NCI-H128 (cell line): ENCODE data around the gene SERPINE1.
"Not testable (repeated sequence)": the region's sequence is repeated elsewhere in the genome, so short reads cannot be mapped to it uniquely, and the experiment has no call there.

Experiments
- DNase-seq: peaks from one replicate; lab custom pipeline; 2025; ENCODE audit not compliant: unreplicated experiment; lab: John Stamatoyannopoulos, UW

SERPINE1 gene

GRCh38 chr7:101121991-101122932, 4.6 kb upstream of the SERPINE1 start:
- no peak for DNase-seq

DNA sequence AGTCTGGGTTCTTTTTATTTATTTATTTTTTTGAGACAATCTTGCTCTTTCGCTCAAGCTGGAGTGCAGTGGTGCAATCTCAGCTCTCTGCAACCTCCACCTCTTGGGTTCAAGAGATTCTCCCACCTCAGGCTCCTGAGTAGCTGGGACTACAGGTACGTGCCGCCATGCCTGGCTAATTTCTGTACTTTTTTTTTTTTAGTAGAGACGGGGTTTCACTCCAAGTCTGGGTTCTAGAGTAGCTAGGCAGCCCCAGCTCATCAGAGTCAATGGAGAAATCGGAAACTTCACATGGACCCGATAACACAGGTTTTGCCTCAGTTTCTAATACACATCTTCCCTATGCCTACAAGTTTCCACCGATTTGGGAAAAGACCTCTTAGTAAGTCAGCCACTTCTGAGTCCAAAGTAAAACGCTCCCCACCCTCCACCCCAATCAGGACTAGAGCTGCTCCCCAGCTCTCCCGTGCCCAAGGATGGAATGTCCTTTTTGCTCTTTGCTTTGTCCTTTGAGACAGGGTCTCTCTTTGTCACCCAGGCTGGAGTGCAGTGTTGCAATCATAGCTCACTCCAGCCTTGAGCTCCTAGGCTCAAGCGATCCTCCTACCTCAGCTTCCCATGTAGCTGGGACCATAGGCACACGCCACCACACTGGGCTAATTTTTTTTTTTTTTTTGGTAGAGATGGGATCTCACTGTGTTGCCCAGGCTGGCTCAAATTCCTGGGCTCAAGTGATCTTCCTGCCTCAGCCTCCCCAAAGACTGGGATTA, 3.8 kb upstream of the SERPINE1 start:
- DNase-seq: no peak

DNA sequence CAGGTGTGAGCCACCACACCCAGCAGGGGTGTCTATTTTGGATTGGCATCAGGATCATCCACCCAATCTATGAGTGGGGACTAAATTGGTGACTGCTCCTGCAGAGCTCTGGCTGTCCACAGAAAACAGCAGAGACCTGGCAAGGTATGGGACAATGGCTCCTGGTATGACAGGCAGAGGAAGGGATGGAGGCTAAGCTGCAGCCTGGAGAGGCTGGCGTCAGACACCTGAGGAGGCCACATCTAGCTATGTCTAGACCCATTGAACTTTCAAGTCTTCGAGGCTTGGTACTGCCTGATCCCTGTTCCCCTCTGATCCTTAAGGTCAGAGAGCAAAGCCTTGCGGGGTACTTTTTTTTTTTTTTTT, 3.2 kb upstream of the SERPINE1 start:
- no peak for DNase-seq

GRCh38 chr7:101124376-101125056, 2.4 kb upstream of the SERPINE1 start:
- no peak for DNase-seq

DNA sequence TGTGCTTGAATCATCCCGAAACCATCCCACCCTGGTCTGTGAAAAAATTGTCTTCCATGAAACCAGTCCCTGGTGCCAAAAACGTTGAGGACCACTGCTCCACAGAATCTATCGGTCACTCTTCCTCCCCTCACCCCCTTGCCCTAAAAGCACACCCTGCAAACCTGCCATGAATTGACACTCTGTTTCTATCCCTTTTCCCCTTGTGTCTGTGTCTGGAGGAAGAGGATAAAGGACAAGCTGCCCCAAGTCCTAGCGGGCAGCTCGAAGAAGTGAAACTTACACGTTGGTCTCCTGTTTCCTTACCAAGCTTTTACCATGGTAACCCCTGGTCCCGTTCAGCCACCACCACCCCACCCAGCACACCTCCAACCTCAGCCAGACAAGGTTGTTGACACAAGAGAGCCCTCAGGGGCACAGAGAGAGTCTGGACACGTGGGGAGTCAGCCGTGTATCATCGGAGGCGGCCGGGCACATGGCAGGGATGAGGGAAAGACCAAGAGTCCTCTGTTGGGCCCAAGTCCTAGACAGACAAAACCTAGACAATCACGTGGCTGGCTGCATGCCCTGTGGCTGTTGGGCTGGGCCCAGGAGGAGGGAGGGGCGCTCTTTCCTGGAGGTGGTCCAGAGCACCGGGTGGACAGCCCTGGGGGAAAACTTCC, 784 bp upstream of the SERPINE1 start:
- DNase-seq: no peak

GRCh38 chr7:101127460-101128039, 646 bp downstream of the SERPINE1 start:
- DNase-seq: no peak

DNA sequence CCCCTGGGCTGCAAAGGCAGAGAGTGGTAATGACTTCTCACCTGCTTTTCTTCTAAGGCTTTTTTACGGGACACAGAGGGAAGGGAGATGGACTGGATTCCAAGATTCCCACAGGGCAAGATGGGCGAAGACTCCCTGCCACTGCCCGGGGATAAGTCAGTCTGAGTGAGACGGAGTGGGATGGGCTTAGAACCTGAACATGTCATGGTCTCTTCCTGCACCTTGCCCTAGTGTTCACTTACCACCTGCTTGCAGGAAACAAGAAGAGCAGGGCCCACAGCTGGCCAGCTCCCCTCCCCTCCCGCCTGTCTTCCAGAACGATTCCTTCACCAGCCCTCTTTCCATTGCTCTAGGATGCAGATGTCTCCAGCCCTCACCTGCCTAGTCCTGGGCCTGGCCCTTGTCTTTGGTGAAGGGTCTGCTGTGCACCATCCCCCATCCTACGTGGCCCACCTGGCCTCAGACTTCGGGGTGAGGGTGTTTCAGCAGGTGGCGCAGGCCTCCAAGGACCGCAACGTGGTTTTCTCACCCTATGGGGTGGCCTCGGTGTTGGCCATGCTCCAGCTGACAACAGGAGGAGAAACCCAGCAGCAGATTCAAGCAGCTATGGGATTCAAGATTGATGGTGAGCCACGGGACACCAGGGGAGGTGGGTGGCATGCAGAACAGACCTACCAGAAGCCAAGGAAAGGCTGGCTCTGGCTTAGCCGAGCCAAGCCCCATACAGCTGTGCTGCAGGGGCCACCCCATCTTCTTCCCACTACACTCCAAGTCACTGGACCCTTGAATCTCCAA, 1.3 kb downstream of the SERPINE1 start:
- DNase-seq: no peak

DNA sequence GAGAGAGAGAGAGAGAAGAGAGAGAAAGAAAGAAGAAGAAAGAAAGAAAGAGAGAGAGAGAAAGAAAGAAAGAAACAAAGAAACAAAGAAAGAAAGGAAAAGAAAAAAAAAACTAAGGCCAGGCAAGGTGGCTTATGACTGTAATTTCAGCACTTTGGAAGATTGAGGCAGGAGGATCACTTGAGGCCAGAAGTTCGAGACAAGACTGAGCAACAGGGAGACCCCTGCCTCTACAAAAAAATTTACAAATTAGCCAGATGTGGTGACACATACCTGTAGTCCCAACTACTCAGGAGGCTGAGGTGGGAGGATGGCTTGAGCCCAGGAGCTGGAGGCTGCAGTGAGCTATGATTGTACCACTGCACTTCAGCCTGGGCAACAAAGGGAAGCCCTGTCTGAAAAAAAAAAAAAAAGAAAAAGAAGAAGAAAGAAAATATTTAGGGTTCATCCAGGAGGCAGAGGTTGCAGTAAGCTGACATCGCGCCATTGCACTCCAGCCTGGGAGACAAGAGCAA, 2.8 kb downstream of the SERPINE1 start:
- DNase-seq: no peak

DNA sequence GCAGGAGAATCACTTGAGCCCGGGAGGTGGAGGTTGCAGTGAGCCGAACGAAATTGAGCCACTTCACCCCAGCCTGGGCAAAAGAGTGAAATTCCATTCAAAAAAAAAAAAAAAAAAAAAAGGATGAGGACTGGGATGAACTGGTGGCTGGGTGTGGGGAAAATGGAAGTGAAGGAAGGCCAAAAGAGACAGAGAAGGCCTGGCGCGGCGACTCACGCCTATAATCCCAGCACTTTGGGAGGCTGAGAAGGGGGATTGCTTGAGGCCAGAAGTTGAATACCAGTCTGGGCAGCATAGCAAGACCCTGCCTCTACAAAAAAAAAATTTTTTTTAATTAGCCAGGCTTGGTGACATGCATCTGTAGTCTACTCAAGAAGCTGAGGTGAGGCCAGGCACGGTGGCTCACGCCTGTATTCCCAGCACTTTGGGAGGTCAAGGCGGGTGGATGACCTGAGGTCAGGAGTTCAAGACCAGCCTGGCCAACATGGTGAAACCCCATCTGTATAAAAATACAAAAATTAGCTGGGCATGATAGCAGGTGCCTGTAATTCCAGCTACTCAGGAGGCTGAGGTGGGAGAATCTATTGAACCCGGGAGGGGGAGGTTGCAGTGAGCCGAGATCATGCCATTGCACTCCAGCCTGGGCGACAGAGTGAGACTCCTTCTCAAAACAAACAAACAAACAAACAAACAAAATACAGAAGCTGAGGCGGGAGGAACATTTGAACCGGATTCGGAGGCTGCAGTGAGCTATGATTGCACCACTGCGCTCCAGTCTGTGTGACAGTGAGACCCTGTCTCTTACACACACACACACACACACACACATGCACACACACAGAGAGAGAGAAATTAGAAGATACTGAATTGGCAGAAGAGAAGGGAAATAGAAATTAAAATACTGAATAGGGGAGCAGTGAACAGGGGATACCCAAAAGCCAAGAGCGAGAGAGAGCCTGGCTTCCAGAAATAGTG, 6.0 kb downstream of the SERPINE1 start:
- DNase-seq: not testable (repeated sequence)

DNA sequence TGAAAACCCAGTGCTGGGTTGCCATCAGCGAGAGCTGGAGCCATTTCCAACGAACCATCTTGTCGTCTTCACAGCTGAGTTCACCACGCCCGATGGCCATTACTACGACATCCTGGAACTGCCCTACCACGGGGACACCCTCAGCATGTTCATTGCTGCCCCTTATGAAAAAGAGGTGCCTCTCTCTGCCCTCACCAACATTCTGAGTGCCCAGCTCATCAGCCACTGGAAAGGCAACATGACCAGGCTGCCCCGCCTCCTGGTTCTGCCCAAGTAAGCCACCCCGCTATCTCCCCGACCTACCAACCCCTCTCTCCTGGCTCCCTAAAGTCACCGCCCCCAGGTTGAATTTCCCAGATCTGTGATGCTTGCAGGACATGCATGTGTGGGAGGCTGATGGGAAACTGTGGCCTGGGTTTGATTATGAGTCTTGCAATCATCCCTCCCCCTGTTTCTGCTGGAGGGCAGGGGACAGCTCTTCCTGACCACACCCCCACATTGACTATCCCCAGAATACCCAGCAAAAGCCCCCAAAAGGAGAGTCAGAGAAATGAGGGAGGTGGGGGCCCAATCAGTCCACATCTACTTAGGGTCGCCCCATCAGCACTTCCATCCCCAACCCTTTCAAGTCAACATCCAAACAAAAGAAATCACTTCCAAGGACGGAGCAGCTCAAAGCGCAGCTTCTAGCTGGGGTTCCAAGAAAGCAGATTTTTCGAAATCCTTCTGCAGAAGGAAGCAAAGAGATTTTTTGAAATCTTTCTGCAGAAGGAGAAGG, 6.9 kb downstream of the SERPINE1 start:
- no peak for DNase-seq

DNA sequence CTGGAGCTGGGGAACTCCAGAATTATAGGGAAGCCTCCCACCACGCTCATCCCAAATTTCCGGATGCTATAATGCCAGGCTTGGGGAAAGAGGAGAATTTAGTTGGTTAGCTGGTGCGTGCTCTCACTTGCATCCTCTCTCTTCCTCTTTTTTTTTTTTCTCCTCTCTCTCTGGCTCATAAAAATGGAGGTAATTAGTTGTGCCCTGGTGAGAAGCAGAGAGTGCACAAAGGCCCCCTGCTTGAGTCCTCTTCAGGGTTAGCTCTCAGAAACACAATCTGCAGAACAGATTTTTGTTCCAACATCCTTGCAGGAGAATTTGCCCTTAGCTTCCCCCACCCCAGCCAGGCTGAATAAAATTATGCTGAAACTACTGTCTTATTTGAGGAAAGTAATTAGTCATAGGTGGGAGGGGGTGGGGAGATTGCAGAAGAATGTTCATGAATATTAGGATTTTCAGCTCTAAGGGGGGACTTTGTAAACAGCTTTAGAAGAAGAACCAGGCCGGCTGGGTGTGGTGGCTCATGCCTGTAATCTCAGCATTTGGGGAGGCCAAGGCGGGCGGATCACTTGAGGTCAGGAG, 7.6 kb downstream of the SERPINE1 start:
- no peak for DNase-seq

GRCh38 chr7:101137651-101138212, 10.8 kb downstream of the SERPINE1 start:
- DNase-seq: no peak

GRCh38 chr7:101138213-101138870, 11.4 kb downstream of the SERPINE1 start:
- DNase-seq: no peak

DNA sequence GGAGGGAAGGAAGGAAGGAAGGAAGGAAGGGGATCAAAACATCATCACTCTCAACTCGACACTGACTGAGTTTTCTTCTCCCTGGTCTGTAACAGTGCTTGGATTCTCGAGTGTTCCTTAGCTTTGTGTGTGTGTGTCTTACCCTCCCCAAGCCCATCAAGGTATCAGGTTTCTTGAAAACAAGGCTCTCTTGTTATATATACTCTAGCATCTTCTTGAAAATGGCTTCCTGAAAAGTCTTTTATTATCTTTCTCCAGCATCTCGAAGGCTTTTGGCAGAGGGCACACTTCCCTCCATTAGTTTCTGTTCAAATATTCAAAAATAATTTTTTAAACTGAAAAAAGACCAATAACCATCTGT, 13.4 kb downstream of the SERPINE1 start:
- no peak for DNase-seq

DNA sequence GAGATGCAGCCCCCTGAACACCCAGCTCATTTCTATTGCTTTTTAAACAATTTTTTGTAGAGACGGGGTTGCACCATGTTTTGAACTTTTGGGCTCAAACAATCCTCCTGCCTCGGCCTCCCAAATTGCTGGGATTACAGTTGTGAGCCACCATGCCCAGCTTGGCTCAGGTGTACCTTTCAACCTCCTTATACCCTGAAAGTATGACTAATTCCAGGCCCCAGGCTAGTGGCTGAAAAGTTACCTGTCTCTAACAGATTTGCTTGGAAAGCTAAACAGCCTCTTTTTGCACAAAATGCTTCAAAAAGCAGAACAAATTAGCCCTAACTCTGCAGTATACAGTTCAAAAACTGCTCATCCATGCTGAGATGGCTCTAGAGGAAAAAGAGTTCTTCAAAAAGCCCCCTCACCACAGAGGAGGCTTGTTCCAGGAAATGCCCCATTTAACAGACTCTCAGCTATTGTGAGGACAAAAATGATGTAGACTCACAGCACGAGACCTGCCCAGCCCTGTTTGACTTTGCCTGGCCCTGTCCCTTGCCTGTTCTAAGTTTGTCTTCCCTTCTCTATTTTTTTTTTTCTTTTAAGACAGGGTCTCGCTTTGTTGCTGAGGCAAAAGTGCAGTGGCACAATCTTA, 14.0 kb downstream of the SERPINE1 start:
- no peak for DNase-seq
